B cell (primary cell): ENCODE results near the gene HGFAC. TPM values are rescaled to one million over a fixed set of nuclear protein-coding genes. Genes with fewer than 3 reads are reported as not detected.

Experiments used
- ATAC-seq: fragments of 200-7000 bp; cut with Tn5 transposase; one replicate; pipeline ENCODE4 v1.10.0; 2021; ENCODE audit warnings: low read depth, mild to moderate bottlenecking, moderate number of reproducible peaks, moderate library complexity
- CTCF ChIA-PET: fragments of 350-600 bp; sonication (Branson Sonifier 250); formaldehyde crosslinking; loops from one replicate; lab custom pipeline; 2021; ENCODE audit warnings: antibody characterized with exemption, inconsistent platforms; lab: Charles Lee
- POLR2A ChIA-PET: fragments of 350-600 bp; sonication (Branson Sonifier 250); formaldehyde crosslinking; loops from one replicate; lab custom pipeline; 2021; ENCODE audit warnings: antibody characterized with exemption; lab: Charles Lee
- DNase-seq: peaks from one replicate; pipeline ENCODE4 v3.0.0; 2013
- H2AFZ ChIP-seq: 2 replicates; pipeline ENCODE4 v1.6.1; 2012; ENCODE audit warnings: mild to moderate bottlenecking, low read depth, low read length; ENCODE audit not compliant: insufficient read depth, poor library complexity, severe bottlenecking
- H3K27ac ChIP-seq, 2 donors: 1 replicate in 1 of 2; 2 replicates in 1 of 2; pipeline ENCODE4 v1.5.1; 2012 to 2013; ENCODE audit warnings: low read length in 2 of 2, mild to moderate bottlenecking in 2 of 2, moderate library complexity in 1 of 2
- H3K27me3 ChIP-seq, 4 experiments: fragments of 200-600 bp in 1 of 4; sonication (generic) in 1 of 4; replicated peaks in 1 of 4; 1 replicate in 2 of 4; 2 replicates in 2 of 4; pipeline versions ENCODE4 v1.6.1 to v1.7.0; 2013 to 2016; ENCODE audit warnings: low read length in 3 of 4, mild to moderate bottlenecking in 2 of 4, mixed read lengths in 1 of 4, moderate library complexity in 1 of 4; ENCODE audit not compliant: insufficient read depth in 4 of 4, control insufficient read depth in 3 of 4; ENCODE audit errors: control extremely low read depth in 1 of 4
- H3K36me3 ChIP-seq, 2 experiments: replicated peaks in 1 of 2; 1 replicate in 1 of 2; 2 replicates in 1 of 2; pipeline versions ENCODE4 v1.6.1 to v1.7.1; 2013; ENCODE audit warnings: low read length in 1 of 2; ENCODE audit not compliant: insufficient read depth in 2 of 2, control insufficient read depth in 1 of 2; ENCODE audit errors: control extremely low read depth in 1 of 2, extremely low read depth in 1 of 2
- H3K4me1 ChIP-seq, 2 donors: fragments of 200-600 bp in 1 of 2; sonication (generic) in 1 of 2; 1 replicate in 1 of 2; 2 replicates in 1 of 2; pipeline versions ENCODE4 v1.5.1 to v1.6.1; 2013 to 2017; ENCODE audit warnings: low read length in 2 of 2; ENCODE audit not compliant: control insufficient read depth in 2 of 2, insufficient read depth in 2 of 2
- H3K4me2 ChIP-seq: replicated peaks from 2 replicates; pipeline ENCODE3; 2012; ENCODE audit warnings: mild to moderate bottlenecking, low read depth, low read length; ENCODE audit not compliant: poor library complexity, severe bottlenecking
- H3K4me3 ChIP-seq, 5 experiments: fragments of 200-600 bp in 1 of 5; sonication (generic) in 1 of 5; 1 replicate in 3 of 5; 2 replicates in 2 of 5; pipeline versions ENCODE4 v1.5.1 to v1.7.0; 2011 to 2016; ENCODE audit warnings: low read length in 4 of 5, mild to moderate bottlenecking in 4 of 5, low read depth in 2 of 5, control low read depth in 1 of 5, moderate library complexity in 1 of 5; ENCODE audit not compliant: insufficient read depth in 1 of 5; ENCODE audit errors: control extremely low read depth in 1 of 5, extremely low read depth in 1 of 5
- H3K79me2 ChIP-seq: fragments of 200-600 bp; sonication (generic); one replicate; pipeline ENCODE4 v1.6.0; 2016; ENCODE audit warnings: low read length; ENCODE audit not compliant: control insufficient read depth, insufficient read depth
- H3K9ac ChIP-seq: fragments of 200-600 bp; sonication (generic); 2 replicates; pipeline ENCODE4 v1.6.1; 2017; ENCODE audit warnings: mild to moderate bottlenecking, low read length, moderate library complexity
- H3K9me3 ChIP-seq, 3 donors: one replicate each; pipeline versions ENCODE4 v1.6.1 to v1.7.1; 2013; ENCODE audit warnings: low read length in 2 of 3; ENCODE audit not compliant: control insufficient read depth in 2 of 3, insufficient read depth in 1 of 3; ENCODE audit errors: control extremely low read depth in 1 of 3
- H4K20me1 ChIP-seq: 2 replicates; pipeline ENCODE4 v1.6.0; 2012; ENCODE audit warnings: mild to moderate bottlenecking, low read length; ENCODE audit not compliant: insufficient read depth, control insufficient read depth, poor library complexity, severe bottlenecking
- H3K27ac Mint-ChIP-seq: one replicate; pipeline ENCODE4 v1.8.0; 2021; ENCODE audit warnings: mixed read lengths
- H3K27me3 Mint-ChIP-seq: one replicate; pipeline ENCODE4 v1.8.0; 2021; ENCODE audit warnings: mixed read lengths
- H3K4me1 Mint-ChIP-seq: one replicate; pipeline ENCODE4 v1.8.0; 2021; ENCODE audit warnings: mixed read lengths
- H3K4me3 Mint-ChIP-seq: one replicate; pipeline ENCODE4 v1.8.0; 2021; ENCODE audit warnings: mixed read lengths
- H3K9me3 Mint-ChIP-seq: one replicate; pipeline ENCODE4 v1.8.0; 2022; ENCODE audit warnings: mixed read lengths; ENCODE audit not compliant: insufficient read depth
- CTCF ChIP-seq: fragments of 200-600 bp; IDR thresholded peaks from one replicate; pipeline ENCODE4 v1.8.0; 2022; ENCODE audit warnings: antibody characterized with exemption, mild to moderate bottlenecking
- EZH2 ChIP-seq: IDR thresholded peaks from 2 replicates; pipeline ENCODE4 v1.6.1; 2012; ENCODE audit warnings: borderline replicate concordance, low read depth, mild to moderate bottlenecking, moderate library complexity, low read length; ENCODE audit not compliant: insufficient read depth, poor library complexity, severe bottlenecking
- WGBS: methylation state at CpG from one replicate; pipeline ENCODE4 v1.1.5; 2013; ENCODE audit warnings: missing lambda C conversion rate; ENCODE audit not compliant: insufficient coverage; 5-methylcytosine and 5-hydroxymethylcytosine counted together
- intact Hi-C: fragments of 100-400 bp; cut with micrococcal nuclease; formaldehyde crosslinking; loops from one replicate; pipeline ENCODE4 v1.10.0; 2022
- polyA plus RNA-seq: library from polyadenylated mRNA; depleted of rRNA; stranded (reverse); fragments of >200 nt; gene quantifications from 2 replicates; pipeline ENCODE4 v1.2.3, GENCODE V29; 2012
- total RNA-seq, 2 donors: library from RNA; stranded (reverse); fragments of 120-200 nt in 1 of 2; gene quantifications; 1 replicate in 1 of 2; 2 replicates in 1 of 2; pipeline versions ENCODE4 v1.2.3 to v1.2.4, GENCODE V29; 2013 to 2022

The HGFAC gene
- total and polyA plus RNA-seq, 2 donors (not counting 1 experiment from before 2014, with no cell fraction given), result not detected

GRCh38 chr4:3475713-3476260 is 34.0 kb downstream of the HGFAC start:
- POLR2A ChIA-PET, result no interaction called here

GRCh38 chr4:3476341-3476747 is 34.6 kb downstream of the HGFAC start:
- no peak overlapping the region for H3K27ac Mint-ChIP-seq
- WGBS, result 97% methylated on average over 22 of the region's 22 CpGs
- ATAC-seq (no peak), DNase-seq (no peak)
- Histone ChIP-seq H3K27me3 (peaks cover 0 to 12% (median 1%) of the 10 kb centered on the region in 4 experiments), H3K4me3 (no peak overlapping the region), H3K4me1 (peaks cover 11 to 14% of the 10 kb centered on the region in 2 donors), H3K4me2 (no peak overlapping the region), H3K36me3 (no peaks in the 10 kb centered on the region), H3K9me3 (no peaks in the 10 kb centered on the region), H3K27ac (no peak overlapping the region), H2AFZ (no peak overlapping the region), H4K20me1 (no peaks in the 10 kb centered on the region), H3K9ac (no peak overlapping the region), H3K79me2 (no peaks in the 10 kb centered on the region)
- no peak overlapping the region for H3K4me3 Mint-ChIP-seq
- H3K9me3 Mint-ChIP-seq, result no peaks in the 10 kb centered on the region
- TF ChIP-seq EZH2 (no peak), CTCF (no peak)
- CTCF ChIA-PET, result no interaction called here
- peaks cover 12% of the 10 kb centered on the region for H3K4me1 Mint-ChIP-seq
- intact Hi-C loops, result no loop called here
- no peaks in the 10 kb centered on the region for H3K27me3 Mint-ChIP-seq
- POLR2A ChIA-PET, result no interaction called here

More at GRCh38 chr4:3475713-3476260, 34.0 kb downstream of the HGFAC start:
- no peak for ATAC-seq
- H3K4me1 ChIP-seq, result peaks cover 6 to 9% of the 10 kb centered on the region in 2 donors
- H3K36me3 ChIP-seq, result no peaks in the 10 kb centered on the region
- no peaks in the 10 kb centered on the region for H3K9me3 ChIP-seq
- H2AFZ ChIP-seq, result no peak overlapping the region
- CTCF ChIA-PET, result no interaction called here
- H3K27me3 ChIP-seq, result peaks cover 0 to 12% (median 1%) of the 10 kb centered on the region in 4 experiments
- TF ChIP-seq CTCF, result no peak
- no peak for TF ChIP-seq EZH2
- no peak overlapping the region for H3K9ac ChIP-seq
- Mint-ChIP-seq H3K4me1 (peaks cover 7% of the 10 kb centered on the region), H3K9me3 (no peaks in the 10 kb centered on the region), H3K27me3 (no peaks in the 10 kb centered on the region), H3K27ac (no peak overlapping the region), H3K4me3 (no peak overlapping the region)
- no peaks in the 10 kb centered on the region for H4K20me1 ChIP-seq
- no peak overlapping the region for H3K4me2 ChIP-seq
- H3K27ac ChIP-seq, result no peak overlapping the region
- WGBS, result 69% methylated on average over 12 of the region's 22 CpGs
- intact Hi-C loops, result no loop called here
- no peaks in the 10 kb centered on the region for H3K79me2 ChIP-seq
- no peak for DNase-seq
- no peak overlapping the region for H3K4me3 ChIP-seq
